Measurements from ENCODE around the gene REPIN1. TPM values are rescaled to one million over a fixed set of nuclear protein-coding genes. Genes with fewer than 3 reads are reported as not detected.

Gene REPIN1
- total RNA-seq, 1 experiment from 2014 or later: 106 TPM

DNA sequence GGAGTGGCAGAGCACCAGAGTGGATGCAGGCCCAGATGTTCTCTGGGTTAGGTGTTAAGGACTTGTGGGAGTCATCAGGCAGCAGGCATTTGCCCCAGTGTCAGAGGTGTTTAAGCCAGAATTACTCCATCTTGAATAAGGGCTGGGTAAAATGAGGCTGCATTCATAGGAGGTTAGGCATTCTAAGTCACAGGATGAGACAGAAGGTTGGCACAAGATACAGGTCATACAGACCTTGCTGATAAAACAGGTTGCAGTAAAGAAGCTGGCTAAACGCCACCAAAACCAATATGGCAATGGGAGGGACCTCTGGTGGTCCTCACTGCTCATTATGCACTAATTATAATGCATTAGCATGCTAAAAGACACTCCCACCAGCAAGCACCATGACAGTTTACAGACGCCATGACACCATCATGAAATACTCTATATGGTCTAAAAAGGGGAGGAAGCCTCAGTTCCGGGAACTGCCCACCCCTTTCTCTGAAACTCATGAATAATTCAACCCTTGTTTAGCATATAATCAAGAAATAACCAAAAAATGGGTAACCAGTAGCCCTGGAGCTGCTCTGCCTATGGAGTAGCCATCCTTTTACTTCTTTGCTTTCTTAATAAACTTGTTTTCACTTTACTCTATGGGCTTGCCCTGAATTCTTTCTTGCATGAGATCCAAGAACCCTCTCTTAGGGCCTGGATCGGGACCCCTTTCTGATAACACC, 46.3 kb upstream of the REPIN1 start:
- TF ChIP-seq, protein P1, sequence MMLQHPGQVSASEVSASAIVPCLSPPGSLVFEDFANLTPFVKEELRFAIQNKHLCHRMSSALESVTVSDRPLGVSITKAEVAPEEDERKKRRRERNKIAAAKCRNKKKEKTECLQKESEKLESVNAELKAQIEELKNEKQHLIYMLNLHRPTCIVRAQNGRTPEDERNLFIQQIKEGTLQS (IDR thresholded peaks at IDR 0.05): no peak
- no peak for TF ChIP-seq ELF1 (IDR thresholded peaks at IDR 0.05; ENCODE audit: borderline replicate concordance, low read depth)
- no peak for TF ChIP-seq ZFX (IDR thresholded peaks at IDR 0.05)
- no peak for TF ChIP-seq EZH2phosphoT487 (IDR thresholded peaks at IDR 0.05; ENCODE audit: borderline replicate concordance)
- TF ChIP-seq SRF (IDR thresholded peaks at IDR 0.05; ENCODE audit: low read depth): no peak
- TF ChIP-seq EGR1 (IDR thresholded peaks at IDR 0.05; ENCODE audit: low read depth): no peak
- TF ChIP-seq, protein P2, sequence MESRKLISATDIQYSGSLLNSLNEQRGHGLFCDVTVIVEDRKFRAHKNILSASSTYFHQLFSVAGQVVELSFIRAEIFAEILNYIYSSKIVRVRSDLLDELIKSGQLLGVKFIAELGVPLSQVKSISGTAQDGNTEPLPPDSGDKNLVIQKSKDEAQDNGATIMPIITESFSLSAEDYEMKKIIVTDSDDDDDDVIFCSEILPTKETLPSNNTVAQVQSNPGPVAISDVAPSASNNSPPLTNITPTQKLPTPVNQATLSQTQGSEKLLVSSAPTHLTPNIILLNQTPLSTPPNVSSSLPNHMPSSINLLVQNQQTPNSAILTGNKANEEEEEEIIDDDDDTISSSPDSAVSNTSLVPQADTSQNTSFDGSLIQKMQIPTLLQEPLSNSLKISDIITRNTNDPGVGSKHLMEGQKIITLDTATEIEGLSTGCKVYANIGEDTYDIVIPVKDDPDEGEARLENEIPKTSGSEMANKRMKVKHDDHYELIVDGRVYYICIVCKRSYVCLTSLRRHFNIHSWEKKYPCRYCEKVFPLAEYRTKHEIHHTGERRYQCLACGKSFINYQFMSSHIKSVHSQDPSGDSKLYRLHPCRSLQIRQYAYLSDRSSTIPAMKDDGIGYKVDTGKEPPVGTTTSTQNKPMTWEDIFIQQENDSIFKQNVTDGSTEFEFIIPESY (IDR thresholded peaks at IDR 0.05; ENCODE audit: extremely low read depth, insufficient replicate concordance, low read length): no peak
- no peak for TF ChIP-seq MAX (IDR thresholded peaks at IDR 0.05)
- TF ChIP-seq CBX3 (IDR thresholded peaks at IDR 0.05; ENCODE audit: low read depth): no peak
- TF ChIP-seq SIN3A (IDR thresholded peaks at IDR 0.05; ENCODE audit: low read depth): no peak; the same call in 1 of the 2 replicates
- no peak for TF ChIP-seq YY1 (IDR thresholded peaks at IDR 0.05; ENCODE audit: extremely low read depth, insufficient replicate concordance, low read depth, low read length)
- no peak for TF ChIP-seq CEBPB (IDR thresholded peaks at IDR 0.05; ENCODE audit: low read depth)
- TF ChIP-seq SP1 (IDR thresholded peaks at IDR 0.05; ENCODE audit: low read depth): no peak; the same call in 1 of the 2 replicates
- TF ChIP-seq, protein P3, sequence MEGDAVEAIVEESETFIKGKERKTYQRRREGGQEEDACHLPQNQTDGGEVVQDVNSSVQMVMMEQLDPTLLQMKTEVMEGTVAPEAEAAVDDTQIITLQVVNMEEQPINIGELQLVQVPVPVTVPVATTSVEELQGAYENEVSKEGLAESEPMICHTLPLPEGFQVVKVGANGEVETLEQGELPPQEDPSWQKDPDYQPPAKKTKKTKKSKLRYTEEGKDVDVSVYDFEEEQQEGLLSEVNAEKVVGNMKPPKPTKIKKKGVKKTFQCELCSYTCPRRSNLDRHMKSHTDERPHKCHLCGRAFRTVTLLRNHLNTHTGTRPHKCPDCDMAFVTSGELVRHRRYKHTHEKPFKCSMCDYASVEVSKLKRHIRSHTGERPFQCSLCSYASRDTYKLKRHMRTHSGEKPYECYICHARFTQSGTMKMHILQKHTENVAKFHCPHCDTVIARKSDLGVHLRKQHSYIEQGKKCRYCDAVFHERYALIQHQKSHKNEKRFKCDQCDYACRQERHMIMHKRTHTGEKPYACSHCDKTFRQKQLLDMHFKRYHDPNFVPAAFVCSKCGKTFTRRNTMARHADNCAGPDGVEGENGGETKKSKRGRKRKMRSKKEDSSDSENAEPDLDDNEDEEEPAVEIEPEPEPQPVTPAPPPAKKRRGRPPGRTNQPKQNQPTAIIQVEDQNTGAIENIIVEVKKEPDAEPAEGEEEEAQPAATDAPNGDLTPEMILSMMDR (IDR thresholded peaks at IDR 0.05 in 2 of 3, conservative IDR thresholded peaks at IDR 0.05 in 1 of 3; ENCODE audit: borderline replicate concordance in 1 of 3, insufficient read depth in 1 of 3, low read depth in 2 of 3, low read length in 2 of 3): no peak
- no peak for TF ChIP-seq POLR2A (IDR thresholded peaks at IDR 0.05; ENCODE audit: borderline replicate concordance, extremely low read depth, insufficient read depth, insufficient read length)
- TF ChIP-seq FOSL1 (IDR thresholded peaks at IDR 0.05; ENCODE audit: low read depth): no peak
- TF ChIP-seq EZH2 (IDR thresholded peaks at IDR 0.05): no peak
- TF ChIP-seq, protein P4, sequence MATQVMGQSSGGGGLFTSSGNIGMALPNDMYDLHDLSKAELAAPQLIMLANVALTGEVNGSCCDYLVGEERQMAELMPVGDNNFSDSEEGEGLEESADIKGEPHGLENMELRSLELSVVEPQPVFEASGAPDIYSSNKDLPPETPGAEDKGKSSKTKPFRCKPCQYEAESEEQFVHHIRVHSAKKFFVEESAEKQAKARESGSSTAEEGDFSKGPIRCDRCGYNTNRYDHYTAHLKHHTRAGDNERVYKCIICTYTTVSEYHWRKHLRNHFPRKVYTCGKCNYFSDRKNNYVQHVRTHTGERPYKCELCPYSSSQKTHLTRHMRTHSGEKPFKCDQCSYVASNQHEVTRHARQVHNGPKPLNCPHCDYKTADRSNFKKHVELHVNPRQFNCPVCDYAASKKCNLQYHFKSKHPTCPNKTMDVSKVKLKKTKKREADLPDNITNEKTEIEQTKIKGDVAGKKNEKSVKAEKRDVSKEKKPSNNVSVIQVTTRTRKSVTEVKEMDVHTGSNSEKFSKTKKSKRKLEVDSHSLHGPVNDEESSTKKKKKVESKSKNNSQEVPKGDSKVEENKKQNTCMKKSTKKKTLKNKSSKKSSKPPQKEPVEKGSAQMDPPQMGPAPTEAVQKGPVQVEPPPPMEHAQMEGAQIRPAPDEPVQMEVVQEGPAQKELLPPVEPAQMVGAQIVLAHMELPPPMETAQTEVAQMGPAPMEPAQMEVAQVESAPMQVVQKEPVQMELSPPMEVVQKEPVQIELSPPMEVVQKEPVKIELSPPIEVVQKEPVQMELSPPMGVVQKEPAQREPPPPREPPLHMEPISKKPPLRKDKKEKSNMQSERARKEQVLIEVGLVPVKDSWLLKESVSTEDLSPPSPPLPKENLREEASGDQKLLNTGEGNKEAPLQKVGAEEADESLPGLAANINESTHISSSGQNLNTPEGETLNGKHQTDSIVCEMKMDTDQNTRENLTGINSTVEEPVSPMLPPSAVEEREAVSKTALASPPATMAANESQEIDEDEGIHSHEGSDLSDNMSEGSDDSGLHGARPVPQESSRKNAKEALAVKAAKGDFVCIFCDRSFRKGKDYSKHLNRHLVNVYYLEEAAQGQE (IDR thresholded peaks at IDR 0.05; ENCODE audit: low read depth): no peak
- H3K4me2 ChIP-seq (ENCODE audit: low read length): peak overlapping the region; percentile 76
- POLR2A ChIA-PET: no interaction called here
- RAD21 ChIA-PET (ENCODE audit: low non-redundant PET in 1 of 2, low total read pairs in 2 of 2, uncharacterized antibody in 2 of 2, unreplicated experiment in 2 of 2): no interaction called here
- no peak overlapping the region for H2AFZ ChIP-seq (ENCODE audit: low read depth, low read length, poor library complexity, severe bottlenecking)
- H3K27me3 ChIP-seq (ENCODE audit: insufficient read depth, low read length): no peaks in the 10 kb centered on the region
- H3K27ac ChIP-seq (ENCODE audit: low read depth, low read length): peak overlapping the region; percentile 90
- H3K9me2 ChIP-seq (ENCODE audit: insufficient read depth): no peaks in the 10 kb centered on the region
- BruUV-seq (replicated peaks): no TSS peak
- H3K36me3 ChIP-seq (ENCODE audit: control insufficient read depth in 1 of 2, insufficient read depth in 2 of 2, low read length in 2 of 2): peaks cover 0 to 3% of the 10 kb centered on the region in 2 experiments; a peak in 1 of 4 replicates
- no peaks in the 10 kb centered on the region for H3K9me3 ChIP-seq (ENCODE audit: control insufficient read depth in 1 of 2, insufficient read depth in 1 of 2, low read depth in 1 of 2, low read length in 2 of 2)
- H3K4me3 ChIP-seq (replicated peaks in 1 of 2; ENCODE audit: low read depth in 1 of 2, low read length in 2 of 2): peak overlapping the region; percentile 59 to 69
- peak overlapping the region; percentile 79 for H3K9ac ChIP-seq (ENCODE audit: low read length)
- ATAC-seq (peak; percentile 21; the same call in 1 of the 2 replicates), DNase-seq (ENCODE audit: low read depth, low spot score) (no peak)
- peaks cover 14% of the 10 kb centered on the region for H3K79me2 ChIP-seq (ENCODE audit: insufficient read depth, low read length)
- no peaks in the 10 kb centered on the region for H4K20me1 ChIP-seq (ENCODE audit: insufficient read depth)
- CTCF ChIA-PET: no interaction called here
- peaks cover 8 to 36% of the 10 kb centered on the region in 2 experiments; a peak in 3 of 4 replicates for H3K4me1 ChIP-seq (ENCODE audit: control insufficient read depth in 1 of 2, insufficient read depth in 2 of 2, low read length in 2 of 2)
- intact Hi-C loops (cut with micrococcal nuclease): no loop called here
